ENCODE data around the gene EHMT1. TPM values are rescaled to one million over a fixed set of nuclear protein-coding genes. Genes with fewer than 3 reads are reported as not detected.

The EHMT1 gene
- total RNA-seq, 2 donors from 2014 or later = 56.2 to 97.9 TPM

GRCh38 chr9:137613738-137614523 is 4.9 kb upstream of the EHMT1 start:
- peak overlapping the region; percentile 93 for H3K27ac ChIP-seq
- H3K27me3 ChIP-seq = no peaks in the 10 kb centered on the region
- TF ChIP-seq CTCF (IDR thresholded peaks at IDR 0.05) = no peak
- DNase-seq = no peak
- no peak overlapping the region for H3K4me3 ChIP-seq
- H3K9ac ChIP-seq (ENCODE audit: low read depth in 2 of 2, low read length in 2 of 2) = no peak overlapping the region
- intact Hi-C loops (cut with DNase I) = no loop called here
- peaks cover 22% of the 10 kb centered on the region for H3K4me1 ChIP-seq
- H3K9me3 ChIP-seq = no peaks in the 10 kb centered on the region
- peaks cover 11% of the 10 kb centered on the region for H3K36me3 ChIP-seq

GRCh38 chr9:137614631-137615386 is 4.0 kb upstream of the EHMT1 start:
- Histone ChIP-seq H3K4me1 (peaks cover 24% of the 10 kb centered on the region), H3K27ac (no peak overlapping the region), H3K27me3 (no peaks in the 10 kb centered on the region), H3K4me3 (no peak overlapping the region), H3K9me3 (no peaks in the 10 kb centered on the region), H3K9ac (ENCODE audit: low read depth in 2 of 2, low read length in 2 of 2) (no peak overlapping the region), H3K36me3 (peaks cover 11% of the 10 kb centered on the region)
- TF ChIP-seq CTCF (IDR thresholded peaks at IDR 0.05) = no peak
- intact Hi-C loops (cut with DNase I) = no loop called here
- no peak for DNase-seq

GRCh38 chr9:137615387-137615871 is 3.4 kb upstream of the EHMT1 start:
- intact Hi-C loops (cut with DNase I) = no loop called here
- no peak overlapping the region for H3K4me3 ChIP-seq
- H3K9ac ChIP-seq (ENCODE audit: low read depth in 2 of 2, low read length in 2 of 2) = no peak overlapping the region
- H3K9me3 ChIP-seq = no peaks in the 10 kb centered on the region
- H3K4me1 ChIP-seq = peaks cover 30% of the 10 kb centered on the region
- no peak overlapping the region for H3K27ac ChIP-seq
- TF ChIP-seq CTCF (IDR thresholded peaks at IDR 0.05) = no peak
- H3K27me3 ChIP-seq = no peaks in the 10 kb centered on the region
- H3K36me3 ChIP-seq = peaks cover 11% of the 10 kb centered on the region
- DNase-seq = no peak

- H3K36me3 ChIP-seq = no peaks in the 10 kb centered on the region
- TF ChIP-seq CTCF (IDR thresholded peaks at IDR 0.05) = no peak
- peak; percentile 39 for DNase-seq
- H3K4me1 ChIP-seq = peaks cover 19% of the 10 kb centered on the region
- no peaks in the 10 kb centered on the region for H3K27me3 ChIP-seq
- H3K4me3 ChIP-seq = peak overlapping the region; percentile 59
- intact Hi-C loops (cut with DNase I) = no loop called here
- H3K9ac ChIP-seq (ENCODE audit: low read depth in 2 of 2, low read length in 2 of 2) = peak overlapping the region; percentile 56 to 68
- no peaks in the 10 kb centered on the region for H3K9me3 ChIP-seq
- peak overlapping the region; percentile 74 for H3K27ac ChIP-seq
Observed at GRCh38 chr9:137619240-137620047, 639 bp downstream of the EHMT1 start.

- intact Hi-C loops (cut with DNase I) = no loop called here
- H3K9ac ChIP-seq (ENCODE audit: low read depth in 2 of 2, low read length in 2 of 2) = peak overlapping the region in 1 of 2 donors; percentile 56
- H3K27me3 ChIP-seq = no peaks in the 10 kb centered on the region
- peak overlapping the region; percentile 59 for H3K4me3 ChIP-seq
- H3K9me3 ChIP-seq = no peaks in the 10 kb centered on the region
- peak overlapping the region; percentile 74 for H3K27ac ChIP-seq
- no peak for DNase-seq
- H3K4me1 ChIP-seq = peaks cover 19% of the 10 kb centered on the region
- no peaks in the 10 kb centered on the region for H3K36me3 ChIP-seq
- no peak for TF ChIP-seq CTCF (IDR thresholded peaks at IDR 0.05)
Observed at GRCh38 chr9:137620048-137620405, 1.2 kb downstream of the EHMT1 start.

All from colonic mucosa (tissue), 4 donors.